GM23248 (cell line): ENCODE data around the gene IVD.

Experiments used
- EZH2 ChIP-seq: fragments of 200-600 bp; sonication (generic); IDR thresholded peaks from 2 replicates; pipeline ENCODE4 v1.6.1; 2018; ENCODE audit warnings: antibody characterized with exemption, mild to moderate bottlenecking; ENCODE audit not compliant: insufficient read depth, poor library complexity, severe bottlenecking
- EZH2phosphoT487 ChIP-seq: fragments of 200-600 bp; sonication (generic); IDR thresholded peaks from 2 replicates; pipeline ENCODE4 v1.6.1; 2018; ENCODE audit warnings: antibody characterized with exemption, moderate library complexity, mild to moderate bottlenecking, low read depth; ENCODE audit not compliant: insufficient read depth

- no peak for TF ChIP-seq EZH2phosphoT487
- TF ChIP-seq EZH2: no peak
Observed at GRCh38 chr15:40458495-40459371, 53.1 kb downstream of the IVD start.
